ENCODE measurements around the gene ZNF335.

Gene ZNF335

DNA sequence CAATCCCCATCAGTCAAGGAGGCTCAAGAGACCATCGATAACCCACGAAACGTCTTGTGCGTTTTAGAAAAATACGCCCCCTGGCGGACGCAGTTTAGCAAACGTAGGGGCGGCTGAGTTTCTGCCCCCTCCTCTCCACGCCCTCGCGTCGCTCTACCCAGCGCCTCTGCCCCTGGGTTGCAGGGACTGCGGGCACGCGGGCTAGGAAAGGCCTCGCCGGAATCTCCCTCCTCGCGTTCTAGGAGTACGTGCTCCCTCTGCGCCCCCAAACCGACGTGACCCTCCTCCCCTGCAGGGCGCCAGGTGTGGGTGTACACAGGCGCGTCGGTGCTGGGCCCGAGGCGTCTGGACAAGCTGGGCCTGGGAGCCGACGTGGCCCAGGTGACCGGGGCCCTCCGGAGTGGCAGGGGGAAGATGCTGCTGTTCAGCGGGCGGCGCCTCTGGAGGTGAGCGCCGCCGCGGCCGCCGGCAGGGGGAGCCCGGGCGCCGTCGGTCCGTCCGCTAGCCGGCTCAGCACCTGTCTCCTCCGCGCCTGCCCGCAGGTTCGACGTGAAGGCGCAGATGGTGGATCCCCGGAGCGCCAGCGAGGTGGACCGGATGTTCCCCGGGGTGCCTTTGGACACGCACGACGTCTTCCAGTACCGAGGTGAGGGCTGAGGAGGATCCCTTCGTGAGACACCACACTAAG lies 42.0 kb upstream of the ZNF335 start:
- peak; percentile 90 for DNase-seq (ENCODE audit: low spot score)
- TF ChIP-seq, protein P1, sequence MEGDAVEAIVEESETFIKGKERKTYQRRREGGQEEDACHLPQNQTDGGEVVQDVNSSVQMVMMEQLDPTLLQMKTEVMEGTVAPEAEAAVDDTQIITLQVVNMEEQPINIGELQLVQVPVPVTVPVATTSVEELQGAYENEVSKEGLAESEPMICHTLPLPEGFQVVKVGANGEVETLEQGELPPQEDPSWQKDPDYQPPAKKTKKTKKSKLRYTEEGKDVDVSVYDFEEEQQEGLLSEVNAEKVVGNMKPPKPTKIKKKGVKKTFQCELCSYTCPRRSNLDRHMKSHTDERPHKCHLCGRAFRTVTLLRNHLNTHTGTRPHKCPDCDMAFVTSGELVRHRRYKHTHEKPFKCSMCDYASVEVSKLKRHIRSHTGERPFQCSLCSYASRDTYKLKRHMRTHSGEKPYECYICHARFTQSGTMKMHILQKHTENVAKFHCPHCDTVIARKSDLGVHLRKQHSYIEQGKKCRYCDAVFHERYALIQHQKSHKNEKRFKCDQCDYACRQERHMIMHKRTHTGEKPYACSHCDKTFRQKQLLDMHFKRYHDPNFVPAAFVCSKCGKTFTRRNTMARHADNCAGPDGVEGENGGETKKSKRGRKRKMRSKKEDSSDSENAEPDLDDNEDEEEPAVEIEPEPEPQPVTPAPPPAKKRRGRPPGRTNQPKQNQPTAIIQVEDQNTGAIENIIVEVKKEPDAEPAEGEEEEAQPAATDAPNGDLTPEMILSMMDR (IDR thresholded peaks at IDR 0.05; ENCODE audit: extremely low read depth, missing control alignments): peak; percentile 85

DNA sequence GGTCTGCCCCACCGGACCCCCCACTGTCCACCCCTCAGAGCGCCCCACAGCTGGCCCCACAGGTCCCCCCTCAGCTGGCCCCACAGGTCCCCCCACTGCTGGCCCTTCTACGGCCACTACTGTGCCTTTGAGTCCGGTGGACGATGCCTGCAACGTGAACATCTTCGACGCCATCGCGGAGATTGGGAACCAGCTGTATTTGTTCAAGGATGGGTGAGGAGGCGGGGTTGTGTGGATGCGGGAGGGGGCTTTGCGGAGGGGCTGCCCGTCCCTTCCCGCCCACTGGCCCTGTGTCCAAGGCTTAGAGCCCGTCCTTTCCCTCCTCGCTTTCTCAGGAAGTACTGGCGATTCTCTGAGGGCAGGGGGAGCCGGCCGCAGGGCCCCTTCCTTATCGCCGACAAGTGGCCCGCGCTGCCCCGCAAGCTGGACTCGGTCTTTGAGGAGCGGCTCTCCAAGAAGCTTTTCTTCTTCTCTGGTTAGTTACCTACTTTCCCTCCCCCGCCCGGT lies 41.4 kb upstream of the ZNF335 start:
- TF ChIP-seq, protein P1 (IDR thresholded peaks at IDR 0.05; ENCODE audit: extremely low read depth, missing control alignments): no peak
- peak; percentile 42 for DNase-seq (ENCODE audit: low spot score)

DNA sequence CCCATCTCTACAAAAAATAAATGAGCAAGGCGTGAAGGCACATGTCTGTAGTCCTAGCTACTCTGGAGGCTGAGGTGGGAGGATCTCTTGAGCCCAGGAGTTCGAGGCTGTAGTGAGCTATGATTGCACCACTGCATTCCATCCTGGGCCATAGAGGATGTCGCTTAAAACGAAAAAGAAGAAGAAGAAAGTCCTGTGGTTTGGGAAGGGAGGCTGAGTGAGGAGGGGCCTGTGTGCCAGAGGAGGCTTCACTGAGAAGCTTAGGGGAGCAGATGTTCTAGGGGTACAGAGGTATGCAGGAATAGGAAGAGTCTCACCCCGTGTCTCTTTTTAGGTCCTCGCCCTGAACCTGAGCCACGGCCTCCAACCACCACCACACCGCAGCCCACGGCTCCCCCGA lies 40.9 kb upstream of the ZNF335 start:
- no peak for DNase-seq (ENCODE audit: low spot score)
- TF ChIP-seq, protein P1 (IDR thresholded peaks at IDR 0.05; ENCODE audit: extremely low read depth, missing control alignments): no peak

DNA sequence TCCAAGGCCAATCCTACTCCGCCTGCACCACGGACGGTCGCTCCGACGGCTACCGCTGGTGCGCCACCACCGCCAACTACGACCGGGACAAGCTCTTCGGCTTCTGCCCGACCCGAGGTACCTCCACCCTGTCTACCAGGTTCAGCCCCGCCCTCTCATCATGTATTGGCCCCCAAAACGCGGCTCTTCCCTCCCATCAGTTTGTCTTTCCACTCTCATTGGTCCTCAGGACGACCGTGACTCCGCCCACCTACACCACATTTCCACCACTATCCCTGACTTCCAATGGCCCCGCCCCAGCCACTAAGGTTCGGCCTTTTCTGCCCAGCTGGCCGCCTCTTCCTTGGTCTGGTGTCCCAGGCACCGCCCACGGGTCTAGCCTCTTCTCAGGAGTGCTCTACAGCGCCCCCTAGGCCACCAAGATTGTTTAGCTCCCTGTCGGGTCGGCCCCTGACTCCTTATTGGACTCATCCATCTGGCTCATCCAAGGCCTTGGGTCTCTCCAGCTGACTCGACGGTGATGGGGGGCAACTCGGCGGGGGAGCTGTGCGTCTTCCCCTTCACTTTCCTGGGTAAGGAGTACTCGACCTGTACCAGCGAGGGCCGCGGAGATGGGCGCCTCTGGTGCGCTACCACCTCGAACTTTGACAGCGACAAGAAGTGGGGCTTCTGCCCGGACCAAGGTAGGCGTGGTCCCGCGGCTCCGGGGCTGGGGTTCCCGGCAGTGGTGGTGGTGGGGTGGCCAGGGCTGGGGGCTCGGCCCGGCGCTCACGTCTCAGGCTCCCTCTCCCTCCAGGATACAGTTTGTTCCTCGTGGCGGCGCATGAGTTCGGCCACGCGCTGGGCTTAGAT lies 39.9 kb upstream of the ZNF335 start:
- DNase-seq (ENCODE audit: low spot score): peak; percentile 67
- TF ChIP-seq, protein P1 (IDR thresholded peaks at IDR 0.05; ENCODE audit: extremely low read depth, missing control alignments): peak; percentile 38

DNA sequence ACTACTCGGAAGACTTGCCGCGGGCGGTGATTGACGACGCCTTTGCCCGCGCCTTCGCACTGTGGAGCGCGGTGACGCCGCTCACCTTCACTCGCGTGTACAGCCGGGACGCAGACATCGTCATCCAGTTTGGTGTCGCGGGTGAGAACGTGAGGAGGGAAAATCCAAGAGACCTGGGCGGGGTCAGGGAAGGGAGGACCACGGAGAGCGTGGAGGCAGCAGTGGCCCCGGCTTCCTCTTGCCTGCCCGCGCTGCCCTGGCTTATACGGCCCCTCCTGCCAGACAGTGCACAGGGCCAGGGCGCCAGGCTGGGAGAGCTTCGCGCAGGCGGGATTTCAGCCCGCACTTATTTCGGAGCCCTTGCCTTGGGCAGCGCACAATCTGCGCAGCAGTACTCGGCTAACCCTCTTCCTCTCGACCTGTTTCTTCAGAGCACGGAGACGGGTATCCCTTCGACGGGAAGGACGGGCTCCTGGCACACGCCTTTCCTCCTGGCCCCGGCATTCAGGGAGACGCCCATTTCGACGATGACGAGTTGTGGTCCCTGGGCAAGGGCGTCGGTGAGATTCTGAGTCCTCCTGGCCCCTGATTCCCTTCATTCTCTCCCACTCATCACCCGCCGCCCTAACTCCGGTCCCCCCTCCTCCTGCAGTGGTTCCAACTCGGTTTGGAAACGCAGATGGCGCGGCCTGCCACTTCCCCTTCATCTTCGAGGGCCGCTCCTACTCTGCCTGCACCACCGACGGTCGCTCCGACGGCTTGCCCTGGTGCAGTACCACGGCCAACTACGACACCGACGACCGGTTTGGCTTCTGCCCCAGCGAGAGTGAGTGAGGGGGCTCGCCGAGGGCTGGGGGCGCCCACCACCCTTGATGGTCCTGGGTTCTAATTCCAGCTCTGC lies 38.7 kb upstream of the ZNF335 start:
- no peak for DNase-seq (ENCODE audit: low spot score)

DNA sequence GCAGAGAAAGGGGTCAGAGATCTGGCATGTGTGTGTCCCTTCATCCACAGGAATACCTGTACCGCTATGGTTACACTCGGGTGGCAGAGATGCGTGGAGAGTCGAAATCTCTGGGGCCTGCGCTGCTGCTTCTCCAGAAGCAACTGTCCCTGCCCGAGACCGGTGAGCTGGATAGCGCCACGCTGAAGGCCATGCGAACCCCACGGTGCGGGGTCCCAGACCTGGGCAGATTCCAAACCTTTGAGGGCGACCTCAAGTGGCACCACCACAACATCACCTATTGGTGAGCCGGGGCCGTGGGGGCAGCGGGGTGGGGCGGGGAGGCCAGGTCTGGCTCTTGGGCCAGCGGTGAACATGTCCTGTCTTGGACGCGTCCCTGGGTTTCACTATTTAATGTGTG lies 37.8 kb upstream of the ZNF335 start:
- no peak for DNase-seq (ENCODE audit: low spot score)
- TF ChIP-seq, protein P1 (IDR thresholded peaks at IDR 0.05; ENCODE audit: extremely low read depth, missing control alignments): no peak

More for the DNA sequence above, 38.7 kb upstream of the ZNF335 start:
- TF ChIP-seq, protein P1 (IDR thresholded peaks at IDR 0.05; ENCODE audit: extremely low read depth, missing control alignments): no peak

All from GM20000 (cell line).